Measurements from ENCODE around the gene PGP. TPM values are rescaled to one million over a fixed set of nuclear protein-coding genes. Genes with fewer than 3 reads are reported as not detected.

Gene PGP
- total and polyA plus RNA-seq, 10 of the 15 experiments (the other 5 are each of a cell fraction or from before 2014, with no cell fraction given): 0.42 to 28.0 (median 12.1) TPM

- TF ChIP-seq E4F1 (IDR thresholded peaks at IDR 0.05; ENCODE audit: borderline replicate concordance, partially characterized antibody): no peak
These were observed 23.8 kb downstream of the PGP start (continued) for GRCh38 chr16:2190659-2191445.

- Histone ChIP-seq H2AFZ (ENCODE audit: control insufficient read depth, low read depth, low read length) (no peak overlapping the region), H3K9me3 (replicated peaks; ENCODE audit: control insufficient read depth, insufficient read depth, low read length) (no peaks in the 10 kb centered on the region), H3K36me3 (ENCODE audit: control insufficient read depth in 2 of 2, insufficient read depth in 2 of 2, low read length in 1 of 2) (no peaks in the 10 kb centered on the region), H3K27ac (ENCODE audit: control insufficient read depth, insufficient read depth) (no peak overlapping the region), H3K27me3 (replicated peaks in 1 of 2; ENCODE audit: control insufficient read depth in 2 of 2, insufficient read depth in 2 of 2, low read length in 1 of 2) (peaks cover 3 to 5% of the 10 kb centered on the region in 2 experiments; a peak in 3 of 4 replicates), H3K4me2 (ENCODE audit: control insufficient read depth, insufficient read depth) (no peak overlapping the region), H3K4me3 (no peak overlapping the region), H3K4me1 (ENCODE audit: control insufficient read depth, insufficient read depth, low read length) (no peaks in the 10 kb centered on the region; the same call in 1 of the 2 replicates), H4K20me1 (ENCODE audit: control insufficient read depth, insufficient read depth) (no peaks in the 10 kb centered on the region), H3K79me2 (ENCODE audit: control insufficient read depth, insufficient read depth, low read length) (no peaks in the 10 kb centered on the region), H3K9ac (ENCODE audit: control insufficient read depth, insufficient read depth, low read length) (no peak overlapping the region)
- RAD21 ChIA-PET (ENCODE audit: unreplicated experiment): no interaction called here
- ATAC-seq (no peak), DNase-seq (ENCODE audit: low read depth, low spot score) (no peak), FAIRE-seq (no peak)
- intact Hi-C loops (cut with micrococcal nuclease; ENCODE audit: unreplicated experiment) (no loop called here), in situ Hi-C loops (cut with MboI) (no loop called here)
- SMC1A ChIA-PET (ENCODE audit: uncharacterized antibody, unreplicated experiment): no interaction called here
- no TSS peak for BruUV-seq (replicated peaks)
- CTCF ChIA-PET: no interaction called here
- WGBS (ENCODE audit: insufficient coverage, insufficient replicate concordance, low lambda C conversion rate, missing lambda C conversion rate): 35% methylated on average over 20 of the region's 24 CpGs
- 0 out of 4 replicates have a peak, but pooled peaks of 1 of the 2 experiments have one; percentile 6 for TF ChIP-seq BHLHE40 (IDR thresholded peaks at IDR 0.05; ENCODE audit: borderline replicate concordance in 1 of 2, low read depth in 2 of 2, low read length in 1 of 2)
- no peak for TF ChIP-seq TAF1 (IDR thresholded peaks at IDR 0.05; ENCODE audit: borderline replicate concordance, low read depth, low read length)
- POLR2A ChIA-PET: no interaction called here
These were observed 24.5 kb downstream of the PGP start for GRCh38 chr16:2190002-2190658.
